Measurements from ENCODE around the gene SFMBT2.

SFMBT2 gene

GRCh38 chr10:7264313-7264756, 146.5 kb downstream of the SFMBT2 start:
- DNase-seq (ENCODE audit: low spot score) = no peak

GRCh38 chr10:7263616-7264015, 147.2 kb downstream of the SFMBT2 start:
- no peak for DNase-seq (ENCODE audit: low spot score)

DNA sequence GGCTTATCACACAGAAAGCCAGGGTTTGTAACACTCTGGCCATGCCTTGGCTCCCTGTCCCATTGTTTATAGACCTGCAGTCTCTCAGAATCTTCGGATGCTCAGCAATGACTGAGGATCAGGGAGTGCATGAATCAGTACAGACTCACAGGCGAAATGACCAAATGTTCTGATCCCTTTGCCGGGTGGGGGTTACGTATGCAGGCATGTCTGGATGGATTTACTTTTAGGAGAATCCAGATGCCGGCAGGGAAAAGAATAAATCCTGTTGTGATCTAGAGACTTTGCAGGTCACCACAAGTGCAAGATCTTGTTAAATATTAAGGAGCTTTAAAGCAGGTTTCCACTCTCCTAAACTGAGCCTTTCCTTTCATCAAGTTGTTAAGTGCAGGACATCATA, 149.5 kb downstream of the SFMBT2 start:
- no peak for DNase-seq (ENCODE audit: low spot score)

- DNase-seq (ENCODE audit: low spot score) = no peak
Observed at GRCh38 chr10:7260912-7261311, 149.9 kb downstream of the SFMBT2 start.

- DNase-seq (ENCODE audit: low spot score) = peak; percentile 14
Observed at GRCh38 chr10:7260412-7260900, 150.4 kb downstream of the SFMBT2 start.

GRCh38 chr10:7258948-7259523, 151.8 kb downstream of the SFMBT2 start:
- no peak for DNase-seq (ENCODE audit: low spot score)

GRCh38 chr10:7255517-7255916, 155.3 kb downstream of the SFMBT2 start:
- no peak for DNase-seq (ENCODE audit: low spot score)

- peak; percentile 29 for DNase-seq (ENCODE audit: low spot score)
Observed at GRCh38 chr10:7251696-7252465, 159.0 kb downstream of the SFMBT2 start.

GRCh38 chr10:7250236-7250635, 160.6 kb downstream of the SFMBT2 start:
- no peak for DNase-seq (ENCODE audit: low spot score)

DNA sequence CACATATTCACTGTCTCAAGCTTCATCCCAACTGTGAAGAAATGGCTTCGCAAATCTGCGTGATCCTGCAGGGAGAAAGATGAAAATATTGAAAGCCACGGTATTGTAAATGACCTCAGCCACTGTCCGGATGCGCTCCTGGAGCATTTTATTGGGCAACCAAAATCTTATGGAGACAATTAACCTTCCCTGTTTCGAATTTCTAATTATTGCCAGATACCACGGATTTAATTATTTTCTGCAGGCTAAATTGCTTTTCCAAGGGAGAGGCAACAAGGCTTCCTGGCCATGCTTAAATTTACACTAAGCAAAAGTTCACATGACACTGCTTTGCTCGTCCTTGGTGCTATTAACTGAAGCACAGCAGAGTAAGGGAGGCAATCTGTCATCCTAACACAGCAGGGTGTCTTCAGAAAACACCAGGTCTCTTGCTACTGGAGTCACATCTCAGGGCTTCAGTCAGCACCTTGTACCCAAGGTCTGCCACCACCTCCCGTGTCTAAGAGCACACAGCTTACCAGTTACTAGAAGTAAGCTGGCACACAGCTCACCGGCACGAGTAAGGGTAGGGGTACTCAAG, 162.2 kb downstream of the SFMBT2 start:
- DNase-seq (ENCODE audit: low spot score) = no peak

- DNase-seq (ENCODE audit: low spot score) = no peak
Observed at GRCh38 chr10:7248148-7248547, 162.7 kb downstream of the SFMBT2 start.

- no peak for DNase-seq (ENCODE audit: low spot score)
Observed at GRCh38 chr10:7245505-7245904, 165.3 kb downstream of the SFMBT2 start.

DNA sequence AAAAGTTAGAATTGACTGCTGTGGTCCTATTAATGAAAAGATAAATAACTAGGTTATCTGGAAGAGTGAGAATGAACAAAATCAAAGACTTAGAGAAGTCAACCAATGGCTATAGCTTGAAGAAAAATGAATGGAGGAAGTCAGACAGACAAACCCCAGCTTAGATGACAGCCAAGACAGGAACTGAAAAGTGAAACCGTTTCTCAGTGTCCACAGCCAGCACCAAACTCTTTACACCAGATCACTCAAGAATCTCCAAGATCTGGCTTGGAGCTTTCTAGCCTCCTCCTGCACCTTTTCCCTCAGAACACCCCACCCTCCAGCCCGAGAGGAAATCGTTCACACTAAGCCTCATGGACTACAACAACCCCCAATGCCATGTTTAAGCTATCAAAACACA, 167.0 kb downstream of the SFMBT2 start:
- DNase-seq (ENCODE audit: low spot score) = no peak

GRCh38 chr10:7243139-7243538, 167.7 kb downstream of the SFMBT2 start:
- no peak for DNase-seq (ENCODE audit: low spot score)

- no peak for DNase-seq (ENCODE audit: low spot score)
Observed at GRCh38 chr10:7239312-7239985, 171.4 kb downstream of the SFMBT2 start.

- DNase-seq (ENCODE audit: low spot score) = no peak
Observed at GRCh38 chr10:7235376-7235775, 175.5 kb downstream of the SFMBT2 start.

DNA sequence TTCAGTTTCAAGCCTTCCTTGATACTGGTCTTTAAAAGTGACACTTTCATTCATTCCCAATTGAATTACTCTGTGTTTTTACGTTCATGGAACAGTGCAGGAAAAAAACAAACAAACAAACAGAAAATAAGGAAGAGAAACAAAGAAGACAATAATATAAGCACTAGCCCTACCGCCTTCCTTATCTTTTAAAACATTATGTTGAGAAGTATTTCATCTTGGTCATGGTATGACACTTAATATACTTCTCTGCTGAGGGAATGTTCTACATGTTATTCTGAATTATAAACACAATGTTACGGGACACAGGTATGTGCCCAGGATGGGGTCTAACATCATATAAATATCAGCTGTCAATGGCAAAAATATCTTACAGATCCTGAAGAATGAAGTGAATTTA, 176.7 kb downstream of the SFMBT2 start:
- DNase-seq (ENCODE audit: low spot score) = no peak

- DNase-seq (ENCODE audit: low spot score) = peak; percentile 6
Observed at GRCh38 chr10:7233259-7233991, 177.4 kb downstream of the SFMBT2 start.

DNA sequence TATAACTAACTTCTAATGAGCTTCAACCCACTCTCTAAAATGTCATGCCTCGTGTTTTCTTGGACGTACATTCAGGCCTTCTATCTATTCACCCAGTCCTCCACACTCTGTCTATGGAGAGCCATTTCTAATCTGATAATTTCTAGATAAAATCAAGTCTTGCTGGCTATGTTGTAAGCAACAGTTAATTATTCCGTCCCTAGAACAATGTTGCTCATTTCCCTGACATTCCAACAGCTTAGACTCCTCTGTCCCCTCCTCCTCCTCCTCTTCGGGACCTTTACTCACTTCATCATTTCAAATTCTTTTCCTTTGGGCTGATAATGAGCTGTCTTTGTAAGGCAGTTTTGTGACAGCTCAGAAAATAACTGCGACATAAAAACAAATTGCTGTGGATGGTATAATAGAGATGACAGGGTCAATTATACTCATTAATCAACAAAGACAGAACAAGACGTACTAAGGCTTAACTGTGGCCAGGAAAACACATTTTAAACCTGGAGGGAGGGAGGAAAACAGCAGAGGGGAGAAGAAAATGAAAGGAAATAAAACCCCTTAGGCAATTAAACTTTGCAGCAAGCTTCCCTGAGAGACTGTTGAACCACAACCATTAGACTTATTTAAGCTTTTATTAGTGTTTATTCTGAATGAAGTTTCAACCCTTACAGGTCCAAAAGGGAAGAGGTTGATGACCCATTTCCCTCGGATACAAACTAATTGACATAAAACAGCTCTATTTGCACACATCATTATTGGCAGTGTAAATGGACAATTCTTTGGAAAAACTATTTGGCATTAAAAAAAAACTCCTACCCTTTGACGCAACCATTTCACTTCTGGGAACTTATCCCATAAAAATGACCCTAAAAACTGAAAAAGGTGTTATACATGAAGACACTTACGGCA, 179.1 kb downstream of the SFMBT2 start:
- no peak for DNase-seq (ENCODE audit: low spot score)

DNA sequence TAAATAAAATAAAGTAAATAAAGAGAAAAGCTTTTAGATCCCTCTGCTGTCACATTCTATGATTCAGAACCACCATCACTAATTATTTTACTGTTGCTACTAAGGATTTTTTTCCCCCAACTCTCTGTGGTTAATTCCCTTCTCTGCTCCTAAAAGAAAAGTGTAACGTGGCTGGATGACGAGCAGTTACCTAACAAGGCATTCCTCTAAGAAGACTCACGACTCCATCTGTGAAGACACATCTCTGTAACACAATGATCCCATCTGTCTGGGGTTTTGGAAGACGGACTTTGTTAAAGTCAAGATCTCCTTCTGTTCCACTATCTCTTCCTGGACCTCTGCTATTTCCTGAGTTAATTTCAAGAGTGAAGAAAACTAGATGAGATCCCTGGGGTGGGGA, 179.9 kb downstream of the SFMBT2 start:
- no peak for DNase-seq (ENCODE audit: low spot score)

- no peak for DNase-seq (ENCODE audit: low spot score)
Observed at GRCh38 chr10:7230036-7230435, 180.8 kb downstream of the SFMBT2 start.
